Endothelial cell of umbilical vein (primary cell): ENCODE data around the gene HECTD1.

Experiments
- JUN ChIP-seq: IDR thresholded peaks from 2 replicates; pipeline ENCODE4 v1.6.1; 2011; ENCODE audit warnings: borderline replicate concordance, low read depth; ENCODE audit not compliant: insufficient read length, insufficient read depth
- MAX ChIP-seq: IDR thresholded peaks from 2 replicates; pipeline ENCODE4 v1.6.1; 2011; ENCODE audit not compliant: insufficient read depth, insufficient read length
- POLR2A ChIP-seq: IDR thresholded peaks from 2 replicates; pipeline ENCODE4 v1.6.1; 2012; ENCODE audit warnings: low read depth, mild to moderate bottlenecking, control low read depth, low read length
- POLR2AphosphoS5 ChIP-seq: IDR thresholded peaks from 2 replicates; pipeline ENCODE4 v1.6.1; 2012; ENCODE audit warnings: low read depth, mild to moderate bottlenecking, control low read depth, low read length, moderate library complexity; ENCODE audit not compliant: insufficient read depth
- TF ChIP-seq, protein P1 (sequence below), 2 donors: IDR thresholded peaks; 1 replicate in 1 of 2; 2 replicates in 1 of 2; pipeline ENCODE4 v1.5.1; 2011; ENCODE audit warnings: low read length in 2 of 2, mild to moderate bottlenecking in 2 of 2, moderate library complexity in 2 of 2, control low read depth in 1 of 2, inconsistent platforms in 1 of 2, low read depth in 1 of 2; ENCODE audit not compliant: insufficient read depth in 1 of 2; ENCODE audit errors: extremely low read depth in 1 of 2

GRCh38 chr14:31078766-31079165 is 128.8 kb downstream of the HECTD1 start:
- TF ChIP-seq, protein P1, sequence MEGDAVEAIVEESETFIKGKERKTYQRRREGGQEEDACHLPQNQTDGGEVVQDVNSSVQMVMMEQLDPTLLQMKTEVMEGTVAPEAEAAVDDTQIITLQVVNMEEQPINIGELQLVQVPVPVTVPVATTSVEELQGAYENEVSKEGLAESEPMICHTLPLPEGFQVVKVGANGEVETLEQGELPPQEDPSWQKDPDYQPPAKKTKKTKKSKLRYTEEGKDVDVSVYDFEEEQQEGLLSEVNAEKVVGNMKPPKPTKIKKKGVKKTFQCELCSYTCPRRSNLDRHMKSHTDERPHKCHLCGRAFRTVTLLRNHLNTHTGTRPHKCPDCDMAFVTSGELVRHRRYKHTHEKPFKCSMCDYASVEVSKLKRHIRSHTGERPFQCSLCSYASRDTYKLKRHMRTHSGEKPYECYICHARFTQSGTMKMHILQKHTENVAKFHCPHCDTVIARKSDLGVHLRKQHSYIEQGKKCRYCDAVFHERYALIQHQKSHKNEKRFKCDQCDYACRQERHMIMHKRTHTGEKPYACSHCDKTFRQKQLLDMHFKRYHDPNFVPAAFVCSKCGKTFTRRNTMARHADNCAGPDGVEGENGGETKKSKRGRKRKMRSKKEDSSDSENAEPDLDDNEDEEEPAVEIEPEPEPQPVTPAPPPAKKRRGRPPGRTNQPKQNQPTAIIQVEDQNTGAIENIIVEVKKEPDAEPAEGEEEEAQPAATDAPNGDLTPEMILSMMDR (IDR thresholded peaks at IDR 0.05; ENCODE audit: extremely low read depth in 1 of 2, insufficient read depth in 1 of 2, low read depth in 1 of 2, low read length in 2 of 2): no peak
- TF ChIP-seq POLR2AphosphoS5 (no peak), POLR2A (no peak), JUN (no peak), MAX (no peak)
